HUES48 (cell line): Measurements from ENCODE around the gene TFAP2D.

Experiments used
- H3K27ac ChIP-seq: one replicate; pipeline ENCODE4 v1.7.0; 2013; ENCODE audit warnings: low read depth, low read length, inconsistent platforms
- H3K27me3 ChIP-seq: 2 replicates; pipeline ENCODE4 v1.6.1; 2013; ENCODE audit warnings: mild to moderate bottlenecking, low read length; ENCODE audit not compliant: control insufficient read depth, insufficient read depth
- H3K36me3 ChIP-seq: 2 replicates; pipeline ENCODE4 v1.6.1; 2013; ENCODE audit warnings: low read length; ENCODE audit not compliant: control insufficient read depth, insufficient read depth
- H3K4me1 ChIP-seq: 2 replicates; pipeline ENCODE4 v1.6.1; 2013; ENCODE audit warnings: mild to moderate bottlenecking, low read length; ENCODE audit not compliant: control insufficient read depth, insufficient read depth
- H3K4me3 ChIP-seq: 2 replicates; pipeline ENCODE4 v1.5.1; 2013; ENCODE audit warnings: mild to moderate bottlenecking, low read depth, low read length
- H3K9ac ChIP-seq: 2 replicates; pipeline ENCODE4 v1.6.1; 2013; ENCODE audit warnings: mild to moderate bottlenecking, low read depth, low read length, moderate library complexity
- H3K9me3 ChIP-seq: 2 replicates; pipeline ENCODE4 v1.6.1; 2013; ENCODE audit warnings: low read length; ENCODE audit not compliant: control insufficient read depth, insufficient read depth

Gene TFAP2D

GRCh38 chr6:50713226-50713625 is at the start of gene TFAP2D:
TSS of gene TFAP2D (plus strand) at chr6:50713526. CDS start at chr6:50714056, 530 bp downstream.
- Histone ChIP-seq H3K27me3 (peaks cover 100% of the 10 kb centered on the region), H3K9ac (no peak within 1 kb of the TSS), H3K4me3 (peak within 1 kb of the TSS; percentile 45; the same call in 1 of the 2 replicates), H3K9me3 (no peaks in the 10 kb centered on the region), H3K27ac (no peak within 1 kb of the TSS), H3K4me1 (peaks cover 59% of the 10 kb centered on the region), H3K36me3 (no peaks in the 10 kb centered on the region)

- H3K9me3 ChIP-seq, result no peaks in the 10 kb centered on the region
- H3K4me3 ChIP-seq, result no peak overlapping the region
- no peak overlapping the region for H3K27ac ChIP-seq
- no peak overlapping the region for H3K9ac ChIP-seq
- no peaks in the 10 kb centered on the region for H3K27me3 ChIP-seq
- peaks cover 22% of the 10 kb centered on the region for H3K4me1 ChIP-seq
- no peaks in the 10 kb centered on the region for H3K36me3 ChIP-seq
These were observed 49.5 kb upstream of the TFAP2D start for GRCh38 chr6:50663806-50664205.

- H3K4me1 ChIP-seq, result peaks cover 22% of the 10 kb centered on the region
- no peaks in the 10 kb centered on the region for H3K36me3 ChIP-seq
- no peak overlapping the region for H3K4me3 ChIP-seq
- no peaks in the 10 kb centered on the region for H3K27me3 ChIP-seq
- no peak overlapping the region for H3K27ac ChIP-seq
- no peaks in the 10 kb centered on the region for H3K9me3 ChIP-seq
- no peak overlapping the region for H3K9ac ChIP-seq
These were observed 47.2 kb upstream of the TFAP2D start for GRCh38 chr6:50666089-50666488.

- H3K4me3 ChIP-seq, result no peak overlapping the region
- no peaks in the 10 kb centered on the region for H3K9me3 ChIP-seq
- no peak overlapping the region for H3K27ac ChIP-seq
- H3K4me1 ChIP-seq, result no peaks in the 10 kb centered on the region
- no peaks in the 10 kb centered on the region for H3K36me3 ChIP-seq
- H3K9ac ChIP-seq, result no peak overlapping the region
- H3K27me3 ChIP-seq, result no peaks in the 10 kb centered on the region
These were observed 32.0 kb upstream of the TFAP2D start for GRCh38 chr6:50681213-50681824.

- no peaks in the 10 kb centered on the region for H3K9me3 ChIP-seq
- no peak overlapping the region for H3K4me3 ChIP-seq
- H3K36me3 ChIP-seq, result no peaks in the 10 kb centered on the region
- no peak overlapping the region for H3K9ac ChIP-seq
- H3K27ac ChIP-seq, result no peak overlapping the region
- H3K4me1 ChIP-seq, result peaks cover 6% of the 10 kb centered on the region; the same call in 1 of the 2 replicates
- H3K27me3 ChIP-seq, result no peaks in the 10 kb centered on the region
These were observed 24.1 kb upstream of the TFAP2D start for GRCh38 chr6:50689210-50689609.

GRCh38 chr6:50691814-50692495 is 21.4 kb upstream of the TFAP2D start:
- peaks cover 6% of the 10 kb centered on the region; the same call in 1 of the 2 replicates for H3K4me1 ChIP-seq
- no peaks in the 10 kb centered on the region for H3K9me3 ChIP-seq
- H3K36me3 ChIP-seq, result no peaks in the 10 kb centered on the region
- no peak overlapping the region for H3K4me3 ChIP-seq
- H3K27ac ChIP-seq, result no peak overlapping the region
- no peak overlapping the region for H3K9ac ChIP-seq
- no peaks in the 10 kb centered on the region for H3K27me3 ChIP-seq

- Histone ChIP-seq H3K4me1 (no peaks in the 10 kb centered on the region), H3K27ac (no peak overlapping the region), H3K9me3 (no peaks in the 10 kb centered on the region), H3K27me3 (peaks cover 34% of the 10 kb centered on the region), H3K4me3 (no peak overlapping the region), H3K36me3 (no peaks in the 10 kb centered on the region), H3K9ac (no peak overlapping the region)
These were observed 14.8 kb upstream of the TFAP2D start for GRCh38 chr6:50698546-50698945.

- H3K27ac ChIP-seq, result no peak overlapping the region
- H3K36me3 ChIP-seq, result no peaks in the 10 kb centered on the region
- H3K27me3 ChIP-seq, result peaks cover 41% of the 10 kb centered on the region
- no peaks in the 10 kb centered on the region for H3K4me1 ChIP-seq
- H3K9me3 ChIP-seq, result no peaks in the 10 kb centered on the region
- H3K4me3 ChIP-seq, result no peak overlapping the region
- no peak overlapping the region for H3K9ac ChIP-seq
These were observed 14.1 kb upstream of the TFAP2D start for GRCh38 chr6:50699051-50699775.

GRCh38 chr6:50706575-50706974 is 6.8 kb upstream of the TFAP2D start:
- H3K36me3 ChIP-seq, result no peaks in the 10 kb centered on the region
- peaks cover 24% of the 10 kb centered on the region for H3K4me1 ChIP-seq
- H3K9ac ChIP-seq, result no peak overlapping the region
- H3K27me3 ChIP-seq, result peaks cover 100% of the 10 kb centered on the region
- H3K4me3 ChIP-seq, result peak overlapping the region; percentile 39
- no peak overlapping the region for H3K27ac ChIP-seq
- H3K9me3 ChIP-seq, result no peaks in the 10 kb centered on the region

GRCh38 chr6:50707191-50707590 is 6.1 kb upstream of the TFAP2D start:
- H3K27ac ChIP-seq, result no peak overlapping the region
- peaks cover 29% of the 10 kb centered on the region for H3K4me1 ChIP-seq
- H3K36me3 ChIP-seq, result no peaks in the 10 kb centered on the region
- peak overlapping the region; percentile 37 for H3K4me3 ChIP-seq
- H3K9me3 ChIP-seq, result no peaks in the 10 kb centered on the region
- no peak overlapping the region for H3K9ac ChIP-seq
- peaks cover 100% of the 10 kb centered on the region for H3K27me3 ChIP-seq
